HepG2 (cell line): ENCODE measurements around the gene PIK3R3. TPM values are rescaled to one million over a fixed set of nuclear protein-coding genes. Genes with fewer than 3 reads are reported as not detected.

Experiments used
- ATAC-seq: fragments of 200-7000 bp; cut with Tn5 transposase; 3 replicates; pipeline ENCODE4 v1.9.1; 2020; ENCODE audit warnings: mild to moderate bottlenecking, moderate library complexity
- BruUV-seq: library from RNA; stranded (reverse); fragments of 400-500 nt; replicated peaks from 2 replicates; lab custom pipeline; 2021; lab: Mats Ljungman, UMichigan
- CTCF ChIA-PET: fragments of 300-600 bp; formaldehyde crosslinking; extraction: SDS; loops from one replicate; lab custom pipeline; 2021; ENCODE audit warnings: low total read pairs, inconsistent platforms, low intra/inter-chr PET ratio; lab: Yijun Ruan, JAX
- POLR2A ChIA-PET: fragments of 350-600 bp; sonication (Branson Sonifier 250); formaldehyde crosslinking; loops from one replicate; lab custom pipeline; 2020; ENCODE audit warnings: antibody characterized with exemption, inconsistent platforms; lab: Yijun Ruan, JAX
- DNase-seq: peaks from one replicate; pipeline ENCODE4 v3.0.0-alpha.2; 2015; ENCODE audit warnings: low spot score
- FAIRE-seq: peaks from 3 replicates; lab custom pipeline; 2011; peaks lifted over from hg19 to GRCh38; lab: Jason Lieb, UNC
- H2AFZ ChIP-seq: one replicate; pipeline ENCODE4 v1.6.1; 2011; ENCODE audit warnings: low read length, inconsistent platforms
- H3K27ac ChIP-seq: fragments of 300-600 bp; 3 replicates; pipeline ENCODE4 v1.8.0; 2011; ENCODE audit warnings: mixed run types, mild to moderate bottlenecking, mixed read lengths, low read length, inconsistent platforms; ENCODE audit not compliant: insufficient read depth; ENCODE audit errors: extremely low read length
- H3K27me3 ChIP-seq, 2 experiments: fragments of 200-600 bp in 1 of 2; 2 replicates in 1 of 2; 3 replicates in 1 of 2; pipeline versions ENCODE4 v1.6.0 to v1.8.0; 2011; ENCODE audit warnings: low read length in 2 of 2, mild to moderate bottlenecking in 2 of 2, moderate library complexity in 2 of 2, inconsistent platforms in 1 of 2; ENCODE audit not compliant: insufficient read depth in 2 of 2, control insufficient read depth in 1 of 2
- H3K36me3 ChIP-seq, 2 experiments: fragments of 200-600 bp in 1 of 2; replicated peaks in 1 of 2; 2 replicates in 1 of 2; 3 replicates in 1 of 2; pipeline versions ENCODE4 v1.5.1 to v1.8.0; 2011; ENCODE audit warnings: low read length in 2 of 2, inconsistent platforms in 1 of 2; ENCODE audit not compliant: insufficient read depth in 2 of 2, control insufficient read depth in 1 of 2
- H3K4me1 ChIP-seq: 2 replicates; pipeline ENCODE4 v1.5.1; 2012; ENCODE audit warnings: low read length, inconsistent platforms; ENCODE audit not compliant: insufficient read depth
- H3K4me2 ChIP-seq: 2 replicates; pipeline ENCODE4 v1.6.0; 2011; ENCODE audit warnings: low read depth, low read length, inconsistent platforms
- H3K4me3 ChIP-seq, 3 experiments: fragments of 200-600 bp in 1 of 3; sonication (generic), shearing (Covaris generic) in 1 of 3; replicated peaks in 1 of 3; 2 replicates each; pipeline ENCODE4 v1.5.1; 2011 to 2016; ENCODE audit warnings: low read length in 3 of 3, inconsistent platforms in 2 of 3, low read depth in 2 of 3, mild to moderate bottlenecking in 2 of 3, control low read depth in 1 of 3, mixed read lengths in 1 of 3; ENCODE audit not compliant: insufficient read depth in 1 of 3
- H3K79me2 ChIP-seq: one replicate; pipeline ENCODE4 v1.6.1; 2011; ENCODE audit warnings: low read length, inconsistent platforms; ENCODE audit not compliant: insufficient read depth
- H3K9ac ChIP-seq: 2 replicates; pipeline ENCODE4 v1.6.0; 2011; ENCODE audit warnings: mild to moderate bottlenecking, low read depth, low read length, inconsistent platforms; ENCODE audit not compliant: insufficient read depth
- H3K9me3 ChIP-seq: 2 replicates; pipeline ENCODE4 v1.5.1; 2012; ENCODE audit warnings: mild to moderate bottlenecking, low read length
- H4K20me1 ChIP-seq: 2 replicates; pipeline ENCODE4 v1.6.0; 2011; ENCODE audit warnings: inconsistent platforms, mild to moderate bottlenecking, low read length, moderate library complexity; ENCODE audit not compliant: insufficient read depth
- ARNTL ChIP-seq: sonication (generic); formaldehyde crosslinking; IDR thresholded peaks from 2 replicates; pipeline ENCODE4 v1.4.0; 2020; ENCODE audit warnings: mild to moderate bottlenecking, missing genetic modification reagents
- KLF12 ChIP-seq: sonication (generic); formaldehyde crosslinking; IDR thresholded peaks from 2 replicates; pipeline ENCODE4 v1.4.0; 2020; ENCODE audit warnings: missing genetic modification reagents, borderline replicate concordance
- SATB2 ChIP-seq: sonication (generic); formaldehyde crosslinking; IDR thresholded peaks from 2 replicates; pipeline ENCODE4 v1.5.0; 2020; ENCODE audit warnings: missing genetic modification reagents
- ZNF484 ChIP-seq: sonication (generic); formaldehyde crosslinking; IDR thresholded peaks from 2 replicates; pipeline ENCODE4 v1.5.1; 2020; ENCODE audit warnings: mild to moderate bottlenecking, low read depth, missing genetic modification reagents, borderline replicate concordance
- ZNF577 ChIP-seq: sonication (generic); formaldehyde crosslinking; IDR thresholded peaks from 2 replicates; pipeline ENCODE4 v1.4.0; 2020; ENCODE audit warnings: mild to moderate bottlenecking, low read depth, missing genetic modification reagents, borderline replicate concordance
- ZNF607 ChIP-seq: sonication (generic); formaldehyde crosslinking; IDR thresholded peaks from 2 replicates; pipeline ENCODE4 v1.5.1; 2020; ENCODE audit warnings: missing genetic modification reagents, mild to moderate bottlenecking, borderline replicate concordance
- ZNF672 ChIP-seq: sonication (generic); formaldehyde crosslinking; IDR thresholded peaks from 2 replicates; pipeline ENCODE4 v1.8.1; 2022; ENCODE audit warnings: missing genetic modification reagents
- WGBS: methylation state at CpG from one replicate; pipeline ENCODE4 v1.1.6; 2017; ENCODE audit warnings: low lambda C conversion rate; 5-methylcytosine and 5-hydroxymethylcytosine counted together
- in situ Hi-C: cut with HindIII; loops from 2 replicates; pipeline ENCODE4 v1.10.0; 2017; ENCODE audit warnings: low pct_unique_long_range_greater_than_20kb; ENCODE audit not compliant: extremely low pct_ligation_motif_present
- intact Hi-C: fragments of 100-400 bp; cut with micrococcal nuclease; formaldehyde crosslinking; loops from one replicate; pipeline ENCODE4 v1.10.0; 2022; ENCODE audit not compliant: unreplicated experiment
- polyA plus RNA-seq, 8 experiments: library from polyadenylated mRNA; depleted of rRNA in 3 of 8; stranded (reverse) in 7 of 8; unstranded in 1 of 8; fragments of >200 nt; fragmentation: Illumina TruSeq in 4 of 8; extraction: Trizol in 4 of 8; gene quantifications; 2 replicates each; pipeline versions ENCODE4 v1.2.1 to v1.2.3, GENCODE V29; 2011 to 2016; ENCODE audit warnings: low read depth in 4 of 8, missing spikeins in 1 of 8, mixed read lengths in 1 of 8; ENCODE audit not compliant: insufficient read depth in 1 of 8
- total RNA-seq, 5 experiments: library from RNA; depleted of rRNA; stranded (reverse); fragments of >200 nt; fragmentation: Illumina TruSeq; extraction: Trizol; gene quantifications; 2 replicates each; pipeline ENCODE4 v1.2.3, GENCODE V29; 2016; ENCODE audit warnings: low read depth in 1 of 5
- TF ChIP-seq, protein P1 (sequence below): sonication (generic); formaldehyde crosslinking; IDR thresholded peaks from 2 replicates; pipeline ENCODE4 v1.4.0; 2020; ENCODE audit warnings: mild to moderate bottlenecking, missing genetic modification reagents

PIK3R3 gene
- total and polyA plus RNA-seq, 2 of the 13 experiments (the other 11 are each of a cell fraction or from before 2014, with no cell fraction given) = 0.37 to 6.9 TPM

DNA sequence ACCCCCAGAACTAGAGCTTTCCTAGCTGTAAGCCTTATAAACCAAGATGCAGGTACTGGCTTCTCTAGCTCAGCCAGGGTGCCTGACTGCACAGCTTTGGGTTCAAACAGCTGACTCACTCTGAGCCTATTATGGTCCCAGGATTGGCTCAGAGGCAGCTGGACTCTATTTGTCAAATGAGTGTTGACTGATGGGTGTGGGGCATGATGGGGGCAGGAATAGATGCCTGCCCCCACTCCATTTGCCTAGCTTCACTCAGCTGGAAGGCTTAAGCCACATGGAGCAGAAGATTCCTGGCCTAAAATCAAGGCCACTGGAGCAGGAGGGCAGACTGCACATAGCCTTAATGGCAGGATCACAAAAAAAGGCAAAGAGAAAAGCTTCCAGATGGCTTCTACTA, 90.5 kb downstream of the PIK3R3 start:
- ChIA-PET CTCF (no interaction called here), POLR2A (no interaction called here)
- Histone ChIP-seq H3K27me3 (no peaks in the 10 kb centered on the region; a peak in 1 of 5 replicates), H3K4me2 (no peak overlapping the region), H3K36me3 (no peaks in the 10 kb centered on the region), H3K9ac (no peak overlapping the region), H3K9me3 (no peaks in the 10 kb centered on the region), H4K20me1 (no peaks in the 10 kb centered on the region), H3K79me2 (no peaks in the 10 kb centered on the region), H3K4me1 (no peaks in the 10 kb centered on the region), H3K27ac (no peak overlapping the region), H3K4me3 (no peak overlapping the region), H2AFZ (no peak overlapping the region)
- intact Hi-C loops (no loop called here), in situ Hi-C loops (no loop called here)
- no TSS peak for BruUV-seq
- ATAC-seq (no peak), DNase-seq (no peak), FAIRE-seq (no peak)
- TF ChIP-seq, protein P1, sequence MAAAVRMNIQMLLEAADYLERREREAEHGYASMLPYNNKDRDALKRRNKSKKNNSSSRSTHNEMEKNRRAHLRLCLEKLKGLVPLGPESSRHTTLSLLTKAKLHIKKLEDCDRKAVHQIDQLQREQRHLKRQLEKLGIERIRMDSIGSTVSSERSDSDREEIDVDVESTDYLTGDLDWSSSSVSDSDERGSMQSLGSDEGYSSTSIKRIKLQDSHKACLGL (CRISPR knock-in tag) = no peak

DNA sequence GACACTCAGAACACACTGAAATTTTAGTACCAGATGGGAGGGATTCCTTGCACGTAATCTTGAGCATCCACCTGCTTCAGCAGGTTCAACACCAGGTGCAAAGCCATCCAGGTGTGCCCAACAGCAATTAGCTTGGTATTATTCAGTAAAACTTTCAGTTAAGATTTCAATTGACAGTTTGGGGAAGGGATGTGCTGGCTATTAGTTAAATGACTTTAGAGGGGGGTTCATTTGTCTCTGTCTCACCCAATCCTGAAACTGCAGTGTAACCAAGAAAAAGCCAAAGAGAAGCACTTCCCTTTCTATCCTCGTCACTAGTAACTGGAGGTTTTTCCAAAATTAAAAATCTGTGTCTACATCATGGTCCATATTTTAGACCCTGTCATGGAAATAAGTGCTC, 90.9 kb downstream of the PIK3R3 start:
- TF ChIP-seq ZNF577 (no peak), ZNF607 (CRISPR knock-in tag) (no peak), ARNTL (CRISPR knock-in tag) (no peak), KLF12 (no peak), ZNF672 (CRISPR knock-in tag) (no peak), ZNF484 (CRISPR knock-in tag) (no peak), SATB2 (no peak)
- intact Hi-C loops = no loop called here
- Histone ChIP-seq H3K36me3 (no peaks in the 10 kb centered on the region), H3K4me2 (no peak overlapping the region), H3K79me2 (no peaks in the 10 kb centered on the region), H3K4me1 (no peaks in the 10 kb centered on the region), H3K27me3 (no peaks in the 10 kb centered on the region; a peak in 1 of 5 replicates), H2AFZ (no peak overlapping the region), H3K9ac (no peak overlapping the region), H3K4me3 (no peak overlapping the region), H3K27ac (no peak overlapping the region), H4K20me1 (no peaks in the 10 kb centered on the region), H3K9me3 (no peaks in the 10 kb centered on the region)
- 91% methylated on average over 2 of the region's 2 CpGs for WGBS
- in situ Hi-C loops = no loop called here
- no TSS peak for BruUV-seq
- POLR2A ChIA-PET = no interaction called here
- FAIRE-seq (no peak), DNase-seq (no peak), ATAC-seq (no peak)
- CTCF ChIA-PET = no interaction called here
